Activated T-helper 9 cell treated with anti-CD3 and anti-CD28 coated beads, Interleukin-2, amount 50 U/mL, for 16 hours (primary cell): Measurements from ENCODE around the gene PDE8B.

Experiments
- DNase-seq: peaks from one replicate; pipeline ENCODE4 v3.0.0-alpha.2; 2020; ENCODE audit warnings: low read depth

The PDE8B gene

DNA sequence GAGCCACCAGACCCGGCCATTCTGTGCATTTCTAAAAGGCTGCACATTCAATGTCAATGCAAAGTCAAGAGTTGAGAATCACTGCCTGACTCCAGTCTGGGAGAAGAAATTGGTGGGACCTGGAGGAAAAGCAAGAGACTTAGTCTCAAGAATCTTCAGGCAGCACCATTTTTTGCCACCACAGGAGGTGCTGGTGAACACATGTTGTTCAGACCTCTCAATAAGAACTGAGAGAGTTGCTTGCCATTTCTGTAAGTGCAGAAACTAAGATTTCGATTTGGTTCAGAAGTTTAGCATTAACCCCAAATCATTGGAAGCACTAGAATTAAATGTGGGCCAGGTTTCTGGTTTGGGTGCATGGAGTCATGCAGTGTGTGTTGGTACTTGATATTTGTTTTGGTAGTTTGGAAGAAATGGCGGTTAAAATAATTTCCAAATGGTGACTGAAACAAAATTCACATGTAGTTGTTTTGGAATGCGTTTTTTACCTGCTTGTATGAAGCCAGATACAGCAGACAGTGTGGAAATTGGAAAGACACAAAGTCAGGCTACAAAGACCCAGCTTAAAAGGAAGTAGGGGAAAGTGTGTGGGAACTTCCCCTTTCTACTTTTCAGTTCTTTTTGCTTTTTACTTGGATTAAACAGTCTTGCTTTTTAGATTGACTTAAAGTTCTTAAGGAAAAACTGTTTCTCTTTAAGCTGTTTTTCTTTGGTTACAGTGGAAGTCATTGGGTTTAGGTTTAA is 20.4 kb downstream of the PDE8B start:
- DNase-seq: no peak

DNA sequence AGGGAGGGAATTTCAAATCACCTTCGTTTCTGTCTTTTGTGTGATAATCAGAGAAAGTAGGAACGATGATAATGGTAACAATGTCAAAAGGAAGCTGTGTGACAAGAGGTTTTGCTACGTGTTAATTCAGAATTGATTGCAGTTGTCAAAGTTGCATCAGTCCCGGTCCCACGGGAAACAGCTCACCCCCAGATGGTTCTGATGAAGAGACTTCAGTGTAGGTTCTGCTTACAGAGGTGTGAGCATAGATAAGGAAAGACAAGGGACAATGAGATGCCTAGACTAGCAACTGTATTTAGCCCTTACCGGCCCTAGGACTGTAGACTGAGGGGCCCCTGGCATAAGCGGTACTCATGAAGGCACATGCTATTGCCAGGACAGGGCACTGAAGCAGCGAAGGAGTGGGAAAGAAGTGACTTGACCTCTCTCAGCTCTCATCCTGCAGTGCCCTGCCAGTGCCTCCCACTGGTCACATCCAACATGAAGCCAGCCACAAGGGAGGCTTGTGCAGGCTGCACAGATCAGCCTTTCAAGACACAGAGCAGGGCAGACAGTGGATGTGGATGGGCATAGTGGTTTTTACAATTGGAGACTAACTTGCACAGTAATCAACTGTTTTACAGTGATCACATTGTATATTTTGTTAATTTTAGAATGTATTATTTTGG is 21.1 kb downstream of the PDE8B start:
- DNase-seq: no peak

DNA sequence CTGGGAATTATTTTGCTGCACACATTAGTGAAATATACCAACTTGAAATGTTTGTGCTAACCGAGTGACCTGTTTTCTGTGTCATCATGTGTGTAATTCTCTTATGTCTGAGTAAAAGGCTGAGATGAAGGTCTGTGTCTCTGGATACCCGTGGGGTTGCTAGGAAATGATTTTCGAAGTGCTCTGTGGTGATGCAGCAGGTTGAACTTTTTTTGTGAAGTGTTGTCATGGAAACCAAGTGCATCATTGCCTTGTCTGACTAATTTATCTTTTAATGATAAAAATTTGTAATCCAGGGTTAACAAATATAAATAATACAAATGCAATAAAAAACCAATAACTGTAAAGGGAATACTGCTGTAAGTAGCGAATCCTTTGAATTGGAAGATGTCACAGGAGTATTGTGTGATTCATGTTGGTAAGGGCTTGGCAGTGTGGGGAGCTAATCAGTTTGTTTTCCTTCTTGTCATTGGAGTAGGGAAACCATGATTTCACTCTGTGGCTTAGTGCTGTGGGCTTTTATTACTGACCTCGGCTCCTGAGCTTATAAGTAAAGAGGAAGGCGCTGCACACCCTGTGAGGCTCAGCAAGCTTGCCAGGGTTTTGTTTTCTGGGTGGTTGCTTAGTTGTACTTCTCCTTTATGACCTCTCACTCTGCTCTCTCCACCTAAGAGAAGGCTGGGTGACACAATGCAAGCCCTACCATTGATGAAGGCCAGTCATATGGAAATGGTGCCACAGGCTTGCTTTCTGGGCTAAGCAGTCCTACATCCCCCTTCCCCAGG is 22.3 kb downstream of the PDE8B start:
- no peak for DNase-seq

DNA sequence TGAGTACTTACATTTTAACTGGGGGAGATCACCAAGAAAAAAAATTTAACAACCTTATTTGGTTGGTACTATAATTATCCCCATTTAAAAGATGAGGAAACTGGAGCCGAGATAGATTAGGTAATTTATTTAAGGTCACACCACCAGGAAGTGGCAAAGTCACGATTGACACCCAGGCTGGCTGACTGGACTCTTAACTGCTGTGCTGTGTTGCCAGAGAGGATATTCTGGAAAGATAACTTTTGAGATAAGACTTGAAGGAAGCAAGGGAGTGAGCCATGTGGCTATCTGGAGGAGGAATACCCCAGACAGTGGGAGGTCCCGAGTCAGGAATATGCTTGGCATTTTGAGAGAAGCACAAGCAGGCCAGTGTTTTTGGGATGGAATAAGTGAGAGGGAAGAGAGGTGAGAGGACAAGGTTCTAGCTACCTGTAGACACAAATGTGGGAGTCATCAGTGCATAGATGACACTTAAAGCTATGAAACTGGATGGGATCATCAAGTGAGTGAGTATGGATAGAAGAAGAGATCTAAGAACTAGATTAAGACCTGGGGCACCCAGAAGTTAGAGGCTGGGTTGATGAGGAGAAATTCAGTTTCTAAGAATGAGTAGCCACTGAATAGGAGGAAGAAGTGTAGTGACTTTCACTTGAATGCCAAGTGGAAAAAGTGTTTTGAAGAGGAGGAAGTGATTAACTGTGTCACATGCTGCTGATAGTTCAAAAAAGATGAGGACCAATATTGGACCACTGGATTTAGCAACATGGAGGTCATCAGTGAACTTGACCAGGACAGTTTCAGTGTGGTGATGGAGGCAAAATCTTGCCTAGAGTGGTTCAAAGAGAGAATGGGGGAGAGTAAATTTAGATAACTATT is 25.6 kb downstream of the PDE8B start:
- DNase-seq: no peak

DNA sequence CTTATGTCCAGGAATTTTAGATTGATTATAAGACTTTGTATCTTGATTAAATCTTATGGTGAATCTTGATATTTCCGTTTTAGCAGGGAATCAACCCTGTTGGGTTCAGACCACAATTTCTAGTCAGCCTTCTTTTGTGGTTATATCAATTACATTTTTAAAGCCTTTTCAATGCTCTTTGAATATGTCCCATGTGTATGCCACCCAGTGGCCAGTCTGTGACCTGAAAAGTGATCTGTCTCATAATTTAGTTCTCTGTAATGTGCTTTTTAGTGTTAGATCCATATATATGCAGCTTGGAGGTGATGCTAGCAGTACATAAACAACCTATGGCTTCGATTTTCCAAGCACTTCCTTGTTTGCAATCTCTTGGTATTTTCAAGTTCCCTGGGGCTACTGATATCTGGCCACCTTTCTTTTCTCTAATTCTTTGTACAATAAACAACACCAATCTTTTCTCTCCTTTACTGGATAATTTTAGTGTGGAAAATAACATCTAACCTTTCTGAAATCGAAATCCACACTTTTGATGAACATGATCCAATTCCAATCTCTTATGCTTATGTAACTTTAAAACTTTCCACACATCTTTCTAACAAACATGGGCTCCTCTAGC is 28.8 kb downstream of the PDE8B start:
- DNase-seq: no peak

DNA sequence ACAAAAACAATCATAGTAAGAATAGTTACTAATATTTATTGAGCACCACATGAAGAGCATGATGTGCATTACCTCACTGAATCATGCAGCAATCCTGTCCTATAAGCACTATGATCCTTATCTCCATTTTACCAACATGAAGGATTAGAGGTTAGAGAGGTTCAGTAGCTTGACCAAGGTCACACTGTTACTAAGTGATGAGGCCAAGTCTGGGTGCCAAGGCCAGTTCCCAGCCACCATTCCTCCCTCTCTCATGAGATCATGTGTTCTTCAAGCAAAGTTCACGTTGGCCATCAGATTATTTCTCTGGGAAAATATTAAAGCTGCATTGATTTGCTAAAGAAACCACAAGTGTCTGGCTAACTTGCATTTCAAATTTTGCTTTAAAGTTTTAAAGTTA is 31.0 kb downstream of the PDE8B start:
- no peak for DNase-seq

DNA sequence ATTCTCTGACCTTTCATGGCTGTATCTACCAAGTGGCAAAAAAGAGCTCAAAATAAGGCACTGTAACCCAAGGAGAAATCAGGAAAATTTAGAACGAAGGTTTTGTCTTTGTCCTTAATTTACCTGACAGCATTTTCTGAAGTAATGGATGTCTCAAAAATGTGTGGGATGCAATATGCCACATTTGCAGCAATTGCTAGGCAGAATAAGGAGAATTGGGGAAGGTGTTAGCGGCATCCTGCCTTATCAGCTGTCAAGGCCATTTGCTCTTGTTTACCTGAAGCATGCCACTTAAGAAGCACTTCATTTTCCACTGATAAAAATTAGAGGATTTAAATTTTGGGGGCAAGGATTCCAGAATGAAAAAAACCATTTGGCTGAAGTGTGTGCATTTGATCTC is 39.0 kb downstream of the PDE8B start:
- no peak for DNase-seq

DNA sequence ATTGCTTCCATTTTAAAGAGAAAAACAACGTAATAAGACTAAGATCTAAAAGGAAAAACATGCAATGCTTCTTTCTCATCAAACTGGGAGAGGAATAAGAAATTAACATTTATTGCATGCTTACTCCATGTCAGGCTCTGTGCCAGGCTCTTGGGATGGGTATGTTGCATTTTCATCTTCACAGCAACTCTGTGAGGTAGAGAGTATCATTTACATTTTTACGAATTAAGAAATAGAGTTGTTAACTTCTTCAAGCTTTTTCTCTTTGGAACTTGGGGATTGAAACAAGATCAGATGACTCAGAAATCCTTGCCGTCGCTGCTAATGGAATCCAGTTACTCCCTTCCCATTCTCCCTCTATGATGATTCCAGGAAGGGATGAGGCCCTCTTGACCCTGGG is 39.5 kb downstream of the PDE8B start:
- DNase-seq: no peak

DNA sequence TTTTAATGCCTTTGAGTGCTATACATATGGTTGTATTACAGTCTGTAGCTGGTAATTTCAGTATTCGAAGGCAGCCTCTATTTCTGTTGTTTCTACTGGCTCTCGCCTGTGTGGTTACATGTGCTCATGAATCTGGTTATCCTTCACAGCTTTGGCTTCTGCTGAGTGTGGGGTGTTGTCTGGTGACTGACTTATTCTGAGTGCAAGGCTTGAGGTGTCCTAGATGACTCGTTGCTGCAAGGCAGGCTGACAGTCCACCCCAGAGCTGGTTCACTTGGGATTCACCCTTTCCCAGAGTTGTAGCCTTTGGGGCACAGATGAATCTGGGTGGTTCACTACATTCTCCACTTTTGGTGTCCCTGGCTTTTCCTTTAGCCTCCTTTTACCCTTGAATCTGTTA is 41.4 kb downstream of the PDE8B start:
- DNase-seq: no peak

DNA sequence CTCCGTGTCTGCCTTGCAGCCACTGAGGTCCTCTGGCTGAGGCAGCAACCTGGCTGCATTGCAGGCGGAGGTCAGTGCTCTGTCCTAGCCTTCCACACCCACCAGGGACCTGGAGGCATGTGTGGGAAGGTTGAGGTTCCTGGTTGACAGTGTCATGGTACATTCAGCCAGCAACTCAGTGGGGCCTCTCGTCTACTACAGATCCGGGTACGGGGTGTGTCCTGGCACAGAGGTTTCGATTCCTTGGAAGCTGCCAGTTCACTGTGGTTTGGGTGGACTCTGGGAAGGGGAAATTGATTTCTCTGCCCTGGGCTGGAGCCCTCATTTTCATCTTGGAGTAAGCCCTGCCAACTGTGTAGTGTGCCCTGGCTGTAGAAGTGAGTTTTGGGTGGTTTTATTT is 45.1 kb downstream of the PDE8B start:
- DNase-seq: no peak

DNA sequence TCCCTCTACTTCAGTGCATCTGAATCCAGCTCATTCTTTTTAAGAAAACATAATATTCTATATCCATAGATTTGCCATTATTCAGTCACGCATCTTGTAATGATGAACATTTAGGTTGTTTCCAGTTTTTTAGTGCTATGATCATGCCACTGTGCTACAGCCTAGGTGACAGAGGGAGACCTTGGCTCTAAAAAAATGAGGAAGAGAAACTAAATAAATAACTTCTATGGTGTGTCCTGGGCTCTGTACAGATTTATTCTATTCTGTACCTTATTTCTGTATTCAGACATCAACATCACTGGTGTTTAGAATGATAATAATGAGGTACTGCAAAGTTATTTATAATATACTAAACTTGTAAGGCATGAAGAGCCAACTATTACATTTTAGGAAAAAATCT is 45.9 kb downstream of the PDE8B start:
- DNase-seq: no peak

DNA sequence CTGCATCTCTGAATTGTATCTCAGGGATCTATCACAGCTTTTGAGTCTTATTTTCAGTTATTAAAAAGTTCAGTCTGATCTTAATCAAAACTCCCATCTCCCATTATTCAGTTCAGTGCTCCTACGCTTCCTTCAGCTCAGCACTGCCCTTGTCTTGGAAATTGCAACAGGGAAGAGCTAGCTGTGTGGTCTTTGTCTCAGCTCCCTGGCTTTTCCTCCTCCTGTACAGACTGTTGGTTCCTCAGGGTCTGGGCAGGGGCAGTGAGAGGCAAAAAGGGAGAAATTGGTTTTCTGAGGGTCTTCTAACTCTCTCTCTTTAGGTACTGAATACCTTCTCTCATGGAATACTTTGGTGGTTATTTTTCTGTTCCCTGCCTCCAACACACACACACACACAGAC is 48.2 kb downstream of the PDE8B start:
- DNase-seq: no peak

DNA sequence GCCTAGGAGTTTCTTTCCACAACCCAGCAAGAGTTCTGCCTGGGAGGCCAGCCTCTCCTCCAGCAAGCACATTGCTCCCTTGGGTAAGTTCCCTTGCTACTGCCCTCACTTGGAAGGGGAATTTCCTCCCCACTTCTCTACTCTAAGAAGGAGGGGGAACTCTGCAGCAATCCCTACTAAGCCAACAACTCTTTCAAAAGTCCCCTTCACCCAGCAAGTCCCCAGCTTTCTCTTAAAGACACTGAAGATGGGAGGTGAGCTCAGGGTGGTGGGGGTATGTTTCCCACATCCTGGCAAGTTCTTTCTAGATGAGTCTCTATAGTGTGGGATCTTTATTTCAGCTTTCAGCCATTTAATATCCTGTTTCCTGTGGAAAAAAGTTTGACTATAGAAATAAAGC is 49.0 kb downstream of the PDE8B start:
- no peak for DNase-seq

DNA sequence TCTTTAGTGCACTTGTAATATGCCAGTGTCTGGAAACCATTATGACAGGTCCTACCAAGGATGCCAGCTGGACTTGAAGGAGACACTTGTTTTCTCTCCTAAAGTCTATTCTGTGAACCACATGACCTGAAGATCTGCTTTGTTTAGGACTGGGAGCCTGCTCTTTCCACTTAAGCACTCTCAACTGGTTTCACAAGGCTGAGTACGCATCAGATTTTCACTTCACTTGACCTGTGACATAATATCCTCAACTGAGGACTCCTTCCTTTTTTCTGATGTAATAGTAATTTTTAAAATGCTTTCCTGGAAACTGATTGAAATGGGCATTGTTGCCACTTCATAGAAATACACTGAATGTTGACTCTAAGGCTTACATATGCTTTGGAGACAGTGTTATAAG is 52.2 kb downstream of the PDE8B start:
- no peak for DNase-seq

DNA sequence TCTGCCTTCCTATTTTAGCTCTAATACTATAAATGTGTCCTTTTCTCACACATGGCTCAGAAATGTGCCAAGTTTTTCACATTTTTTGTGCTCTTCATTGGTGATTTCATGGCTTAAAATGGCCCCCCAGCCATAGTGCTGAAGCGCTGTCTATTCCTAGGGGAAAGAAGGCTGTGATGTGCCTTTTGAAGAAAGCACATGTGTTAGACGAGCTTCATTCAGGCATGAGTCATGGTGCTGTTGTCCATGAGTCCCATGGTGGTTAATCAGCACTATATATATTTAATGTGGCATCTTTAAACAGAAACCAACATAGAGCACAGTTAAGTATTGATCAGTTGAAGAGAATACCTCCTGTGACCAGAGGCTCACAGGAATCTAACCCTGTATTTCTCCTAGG is 55.8 kb downstream of the PDE8B start:
- DNase-seq: no peak

DNA sequence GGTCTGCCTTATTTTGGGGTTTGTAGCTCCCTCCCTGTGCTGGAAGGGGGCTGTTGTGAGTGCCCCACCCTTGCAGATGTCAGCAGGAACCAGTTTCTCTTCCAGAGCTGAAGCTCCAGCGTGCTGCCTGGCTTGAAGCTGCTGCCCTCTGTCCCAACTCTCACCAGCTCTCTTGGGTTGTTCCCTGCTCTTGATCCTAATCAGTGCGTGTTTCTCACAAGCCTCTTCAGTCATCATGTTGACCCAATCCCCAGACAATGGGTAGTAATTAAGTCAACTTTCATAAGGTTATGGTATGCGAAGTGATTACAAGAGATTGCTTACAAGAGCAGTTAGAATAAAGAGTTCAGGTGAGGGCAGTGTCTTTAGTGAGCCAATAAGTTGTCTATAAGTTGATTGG is 57.0 kb downstream of the PDE8B start:
- no peak for DNase-seq

DNA sequence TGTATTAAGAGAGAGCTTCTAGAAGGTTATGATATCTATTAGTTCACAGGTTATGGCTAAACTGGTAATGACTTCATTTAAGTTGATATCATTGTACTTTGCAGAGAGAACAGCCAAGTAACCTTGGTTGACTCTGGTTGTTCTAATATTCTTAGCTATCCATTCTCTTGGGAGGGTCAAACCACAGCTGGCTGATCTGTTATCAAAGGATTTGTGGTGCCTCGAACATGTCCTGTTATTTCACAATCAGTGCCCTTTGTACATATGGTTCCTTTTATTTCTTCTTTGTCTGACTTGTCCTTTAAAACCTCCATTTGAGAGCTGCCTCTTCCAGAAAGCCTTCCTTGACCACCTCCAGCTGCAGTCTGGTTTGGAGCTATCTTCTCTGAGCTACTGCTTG is 61.7 kb downstream of the PDE8B start:
- no peak for DNase-seq

DNA sequence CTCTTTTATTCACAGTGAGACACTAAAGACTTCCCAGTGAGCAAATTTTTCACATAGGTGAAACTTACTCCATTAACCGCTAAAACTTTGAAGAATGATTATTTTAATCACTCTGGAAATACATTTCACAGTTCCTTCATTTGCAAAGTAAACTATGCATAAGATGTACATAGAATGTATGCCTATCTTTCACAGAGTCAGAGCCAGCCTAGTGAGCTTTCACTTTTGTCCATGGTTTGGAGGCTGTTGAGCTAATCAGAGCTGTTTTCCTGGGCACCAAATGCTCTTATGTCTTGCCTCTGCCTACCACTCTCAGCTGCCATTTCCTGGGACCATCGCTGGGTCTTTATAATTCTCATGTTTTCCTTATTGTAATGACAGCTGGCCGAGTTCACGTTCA is 67.3 kb downstream of the PDE8B start:
- DNase-seq: no peak

DNA sequence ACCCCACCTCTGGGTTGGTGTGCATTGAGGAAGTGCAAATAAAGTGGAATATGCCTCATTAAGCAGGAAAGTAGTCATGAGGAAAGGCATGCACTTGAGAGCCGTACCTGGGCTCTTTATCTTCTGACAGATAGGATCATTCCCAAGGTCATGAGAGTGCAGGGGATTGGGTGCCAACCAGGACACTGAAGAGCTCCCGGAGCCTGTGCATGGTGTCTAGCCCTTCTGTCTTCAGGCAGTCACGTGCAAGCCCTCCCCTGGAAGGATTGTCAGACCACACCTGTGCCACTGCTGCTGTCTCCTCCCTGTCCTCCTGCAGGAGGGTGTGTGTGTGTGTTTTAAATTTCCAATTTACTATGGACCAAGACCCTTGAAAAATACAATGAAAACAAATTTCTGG is 69.6 kb downstream of the PDE8B start:
- no peak for DNase-seq

DNA sequence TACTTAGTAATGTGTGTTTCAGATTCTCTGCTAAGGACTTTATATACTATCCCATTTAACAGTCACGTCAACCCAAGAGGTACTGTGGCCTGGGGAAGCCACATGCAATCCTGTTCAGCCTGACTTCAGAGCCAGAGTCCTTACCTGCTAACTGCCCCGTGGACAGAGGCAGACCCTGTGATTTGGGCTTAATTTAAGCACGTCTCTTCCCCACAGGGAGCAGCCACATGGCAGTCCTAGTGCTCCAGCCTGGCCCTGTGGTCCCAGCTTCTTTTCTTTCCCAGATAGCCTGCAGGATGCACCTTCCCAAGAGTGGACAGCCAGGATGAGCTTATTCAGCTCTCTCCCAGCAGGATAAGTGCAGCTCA is 71.5 kb downstream of the PDE8B start:
- DNase-seq: no peak

DNA sequence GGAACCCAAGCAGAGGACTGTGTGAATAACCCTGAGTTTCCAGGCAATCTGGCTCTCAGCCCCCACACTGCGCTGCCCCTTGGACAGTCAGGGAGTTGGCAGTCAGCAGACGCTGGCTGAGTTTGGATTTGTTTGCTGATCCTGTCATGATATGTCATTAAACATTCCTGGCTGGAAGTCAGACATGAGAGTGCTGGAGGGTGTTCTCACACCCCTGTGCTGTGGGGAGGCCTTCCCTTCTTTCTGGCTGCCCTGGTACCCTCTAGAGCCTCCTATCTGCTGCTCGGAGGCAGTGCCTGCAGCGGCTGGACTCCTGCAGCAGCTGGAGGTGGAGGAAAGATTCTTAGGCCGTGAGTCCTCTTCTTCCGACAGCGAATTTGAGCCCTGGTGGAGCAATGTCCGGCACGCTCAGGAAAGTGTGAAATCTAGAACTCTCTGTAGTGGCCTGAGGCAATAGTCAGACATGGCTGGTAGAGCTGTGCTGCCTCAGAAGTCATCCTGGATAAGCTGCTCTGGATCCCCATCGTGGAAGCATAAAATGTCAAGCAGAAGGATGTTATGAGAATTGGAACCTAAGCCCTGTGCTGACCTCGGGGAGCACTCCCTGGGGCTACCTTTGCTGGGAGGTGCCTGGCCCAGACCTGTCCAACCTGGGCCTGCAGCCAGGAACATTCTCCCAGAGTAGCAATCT is 72.0 kb downstream of the PDE8B start:
- no peak for DNase-seq
